HK-2 (cell line): Measurements from ENCODE around the gene PARP14.

Experiments used
- DNase-seq: peaks from one replicate; pipeline ENCODE4 v3.0.0-alpha.2; 2018; ENCODE audit not compliant: unreplicated experiment

PARP14 gene

GRCh38 chr3:122772827-122773226 lies 92.2 kb downstream of the PARP14 start:
- no peak for DNase-seq

GRCh38 chr3:122773944-122774509 lies 93.4 kb downstream of the PARP14 start:
- DNase-seq: no peak

- DNase-seq: no peak
Observed at GRCh38 chr3:122774564-122774963, 93.9 kb downstream of the PARP14 start.

- no peak for DNase-seq
Observed at GRCh38 chr3:122776675-122777468, 96.2 kb downstream of the PARP14 start.

DNA sequence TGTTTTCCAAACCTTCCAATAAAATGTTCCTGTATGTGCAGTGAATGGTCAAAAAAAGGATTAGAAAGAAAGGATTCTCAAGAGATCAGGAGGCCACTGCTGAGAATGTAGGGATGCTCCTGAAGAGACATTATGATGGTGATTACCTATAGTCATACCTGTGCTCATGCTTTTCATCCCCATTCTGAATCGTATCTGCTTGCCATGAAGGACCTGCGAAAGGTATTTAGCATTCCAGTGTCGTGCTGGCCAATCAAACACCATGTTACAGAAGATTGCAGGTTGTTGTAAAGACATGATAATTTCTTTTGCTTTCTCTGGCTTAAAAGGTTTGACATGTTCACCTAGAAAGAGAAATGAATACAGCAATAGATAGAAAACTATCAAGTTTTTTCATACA lies 96.9 kb downstream of the PARP14 start:
- DNase-seq: no peak
